ENCODE data around the gene OXNAD1.

The OXNAD1 gene

GRCh38 chr3:16279010-16279801 is 14.2 kb downstream of the OXNAD1 start:
- Histone ChIP-seq H3K36me3 (ENCODE audit: control insufficient read depth, insufficient read depth, low read length) (peaks cover 65% of the 10 kb centered on the region), H3K27ac (ENCODE audit: low read depth, low read length) (no peak overlapping the region), H3K4me3 (ENCODE audit: low read depth, low read length) (no peak overlapping the region), H3K9ac (ENCODE audit: low read depth, low read length) (no peak overlapping the region), H3K27me3 (ENCODE audit: control insufficient read depth, insufficient read depth, low read length) (no peaks in the 10 kb centered on the region), H3K9me3 (ENCODE audit: control insufficient read depth, insufficient read depth, low read length) (no peaks in the 10 kb centered on the region), H3K4me1 (ENCODE audit: control insufficient read depth, insufficient read depth, low read length) (no peaks in the 10 kb centered on the region)

- Histone ChIP-seq H3K27ac (ENCODE audit: low read depth, low read length) (no peak overlapping the region), H3K36me3 (ENCODE audit: control insufficient read depth, insufficient read depth, low read length) (peaks cover 55% of the 10 kb centered on the region)
Observed at GRCh38 chr3:16280671-16281070, 15.7 kb downstream of the OXNAD1 start.

GRCh38 chr3:16284633-16285032 is 19.6 kb downstream of the OXNAD1 start:
- no peak overlapping the region for H3K27ac ChIP-seq (ENCODE audit: low read depth, low read length)
- peaks cover 66% of the 10 kb centered on the region for H3K36me3 ChIP-seq (ENCODE audit: control insufficient read depth, insufficient read depth, low read length)
- H3K9me3 ChIP-seq (ENCODE audit: control insufficient read depth, insufficient read depth, low read length): no peaks in the 10 kb centered on the region
- H3K9ac ChIP-seq (ENCODE audit: low read depth, low read length): no peak overlapping the region
- H3K4me3 ChIP-seq (ENCODE audit: low read depth, low read length): no peak overlapping the region
- H3K4me1 ChIP-seq (ENCODE audit: control insufficient read depth, insufficient read depth, low read length): no peaks in the 10 kb centered on the region
- no peaks in the 10 kb centered on the region for H3K27me3 ChIP-seq (ENCODE audit: control insufficient read depth, insufficient read depth, low read length)

More at GRCh38 chr3:16280671-16281070, 15.7 kb downstream of the OXNAD1 start:
- no peaks in the 10 kb centered on the region for H3K27me3 ChIP-seq (ENCODE audit: control insufficient read depth, insufficient read depth, low read length)
- no peaks in the 10 kb centered on the region for H3K9me3 ChIP-seq (ENCODE audit: control insufficient read depth, insufficient read depth, low read length)
- H3K9ac ChIP-seq (ENCODE audit: low read depth, low read length): no peak overlapping the region
- no peaks in the 10 kb centered on the region for H3K4me1 ChIP-seq (ENCODE audit: control insufficient read depth, insufficient read depth, low read length)
- H3K4me3 ChIP-seq (ENCODE audit: low read depth, low read length): no peak overlapping the region

- no peak overlapping the region for H3K9ac ChIP-seq (ENCODE audit: low read depth, low read length)
- no peak overlapping the region for H3K4me3 ChIP-seq (ENCODE audit: low read depth, low read length)
- peaks cover 63% of the 10 kb centered on the region for H3K36me3 ChIP-seq (ENCODE audit: control insufficient read depth, insufficient read depth, low read length)
- H3K27ac ChIP-seq (ENCODE audit: low read depth, low read length): no peak overlapping the region
- no peaks in the 10 kb centered on the region for H3K9me3 ChIP-seq (ENCODE audit: control insufficient read depth, insufficient read depth, low read length)
- no peaks in the 10 kb centered on the region for H3K27me3 ChIP-seq (ENCODE audit: control insufficient read depth, insufficient read depth, low read length)
- no peaks in the 10 kb centered on the region for H3K4me1 ChIP-seq (ENCODE audit: control insufficient read depth, insufficient read depth, low read length)
Observed at GRCh38 chr3:16286161-16286560, 21.1 kb downstream of the OXNAD1 start.

GRCh38 chr3:16286751-16287543 is 21.9 kb downstream of the OXNAD1 start:
- Histone ChIP-seq H3K4me1 (ENCODE audit: control insufficient read depth, insufficient read depth, low read length) (no peaks in the 10 kb centered on the region), H3K9ac (ENCODE audit: low read depth, low read length) (no peak overlapping the region), H3K9me3 (ENCODE audit: control insufficient read depth, insufficient read depth, low read length) (no peaks in the 10 kb centered on the region), H3K36me3 (ENCODE audit: control insufficient read depth, insufficient read depth, low read length) (peaks cover 66% of the 10 kb centered on the region), H3K4me3 (ENCODE audit: low read depth, low read length) (no peak overlapping the region), H3K27me3 (ENCODE audit: control insufficient read depth, insufficient read depth, low read length) (no peaks in the 10 kb centered on the region), H3K27ac (ENCODE audit: low read depth, low read length) (no peak overlapping the region)

GRCh38 chr3:16288664-16289063 is 23.7 kb downstream of the OXNAD1 start:
- Histone ChIP-seq H3K27me3 (ENCODE audit: control insufficient read depth, insufficient read depth, low read length) (no peaks in the 10 kb centered on the region), H3K27ac (ENCODE audit: low read depth, low read length) (no peak overlapping the region), H3K9me3 (ENCODE audit: control insufficient read depth, insufficient read depth, low read length) (no peaks in the 10 kb centered on the region), H3K4me3 (ENCODE audit: low read depth, low read length) (no peak overlapping the region), H3K4me1 (ENCODE audit: control insufficient read depth, insufficient read depth, low read length) (no peaks in the 10 kb centered on the region), H3K9ac (ENCODE audit: low read depth, low read length) (no peak overlapping the region), H3K36me3 (ENCODE audit: control insufficient read depth, insufficient read depth, low read length) (peaks cover 50% of the 10 kb centered on the region)

GRCh38 chr3:16289144-16289889 is 24.3 kb downstream of the OXNAD1 start:
- no peaks in the 10 kb centered on the region for H3K4me1 ChIP-seq (ENCODE audit: control insufficient read depth, insufficient read depth, low read length)
- H3K4me3 ChIP-seq (ENCODE audit: low read depth, low read length): no peak overlapping the region
- H3K9me3 ChIP-seq (ENCODE audit: control insufficient read depth, insufficient read depth, low read length): no peaks in the 10 kb centered on the region
- H3K27ac ChIP-seq (ENCODE audit: low read depth, low read length): no peak overlapping the region
- peaks cover 44% of the 10 kb centered on the region for H3K36me3 ChIP-seq (ENCODE audit: control insufficient read depth, insufficient read depth, low read length)
- H3K9ac ChIP-seq (ENCODE audit: low read depth, low read length): no peak overlapping the region
- H3K27me3 ChIP-seq (ENCODE audit: control insufficient read depth, insufficient read depth, low read length): no peaks in the 10 kb centered on the region

- no peaks in the 10 kb centered on the region for H3K4me1 ChIP-seq (ENCODE audit: control insufficient read depth, insufficient read depth, low read length)
- H3K9ac ChIP-seq (ENCODE audit: low read depth, low read length): no peak overlapping the region
- H3K36me3 ChIP-seq (ENCODE audit: control insufficient read depth, insufficient read depth, low read length): peaks cover 47% of the 10 kb centered on the region
- no peak overlapping the region for H3K4me3 ChIP-seq (ENCODE audit: low read depth, low read length)
- no peak overlapping the region for H3K27ac ChIP-seq (ENCODE audit: low read depth, low read length)
- H3K27me3 ChIP-seq (ENCODE audit: control insufficient read depth, insufficient read depth, low read length): no peaks in the 10 kb centered on the region
- no peaks in the 10 kb centered on the region for H3K9me3 ChIP-seq (ENCODE audit: control insufficient read depth, insufficient read depth, low read length)
Observed at GRCh38 chr3:16290007-16290826, 25.2 kb downstream of the OXNAD1 start.

- peaks cover 51% of the 10 kb centered on the region for H3K36me3 ChIP-seq (ENCODE audit: control insufficient read depth, insufficient read depth, low read length)
- H3K9me3 ChIP-seq (ENCODE audit: control insufficient read depth, insufficient read depth, low read length): no peaks in the 10 kb centered on the region
- H3K27me3 ChIP-seq (ENCODE audit: control insufficient read depth, insufficient read depth, low read length): no peaks in the 10 kb centered on the region
- H3K4me3 ChIP-seq (ENCODE audit: low read depth, low read length): no peak overlapping the region
- no peak overlapping the region for H3K9ac ChIP-seq (ENCODE audit: low read depth, low read length)
- H3K4me1 ChIP-seq (ENCODE audit: control insufficient read depth, insufficient read depth, low read length): no peaks in the 10 kb centered on the region
- no peak overlapping the region for H3K27ac ChIP-seq (ENCODE audit: low read depth, low read length)
Observed at GRCh38 chr3:16290827-16291196, 25.8 kb downstream of the OXNAD1 start.

GRCh38 chr3:16294844-16295243 is 29.8 kb downstream of the OXNAD1 start:
- Histone ChIP-seq H3K9ac (ENCODE audit: low read depth, low read length) (no peak overlapping the region), H3K27ac (ENCODE audit: low read depth, low read length) (no peak overlapping the region), H3K9me3 (ENCODE audit: control insufficient read depth, insufficient read depth, low read length) (no peaks in the 10 kb centered on the region; the same call in 1 of the 2 replicates), H3K4me1 (ENCODE audit: control insufficient read depth, insufficient read depth, low read length) (no peaks in the 10 kb centered on the region), H3K27me3 (ENCODE audit: control insufficient read depth, insufficient read depth, low read length) (no peaks in the 10 kb centered on the region), H3K4me3 (ENCODE audit: low read depth, low read length) (no peak overlapping the region), H3K36me3 (ENCODE audit: control insufficient read depth, insufficient read depth, low read length) (peaks cover 41% of the 10 kb centered on the region)
